Small intestine (tissue), 7 donors: ENCODE data around the gene NOCT. TPM values are rescaled to one million over a fixed set of nuclear protein-coding genes. Genes with fewer than 3 reads are reported as not detected.
A peak's percentile ranks its signal among the peaks of the same experiment; 100 is the strongest.
"Not testable (repeated sequence)": the region's sequence is repeated elsewhere in the genome, so short reads cannot be mapped to it uniquely, and the experiment has no call there.

Source experiments
- DNase-seq, 2 donors: peaks; one replicate each; pipeline versions ENCODE4 v3.0.0 to v3.0.0-alpha.2; 2013
- FAIRE-seq: peaks from 2 replicates; lab custom pipeline; 2012; peaks lifted over from hg19 to GRCh38; lab: Jason Lieb, UNC
- H3K27ac ChIP-seq, 3 donors: one replicate each; pipeline ENCODE4 v1.5.1; 2013; ENCODE audit warnings: low read length in 2 of 3, mild to moderate bottlenecking in 2 of 3, control low read depth in 1 of 3, inconsistent platforms in 1 of 3, low read depth in 1 of 3, moderate library complexity in 1 of 3
- H3K27me3 ChIP-seq, 3 donors: one replicate each; pipeline ENCODE4 v1.6.1; 2013; ENCODE audit warnings: low read length in 3 of 3, inconsistent platforms in 1 of 3; ENCODE audit not compliant: control insufficient read depth in 3 of 3, insufficient read depth in 3 of 3
- H3K36me3 ChIP-seq, 3 donors: one replicate each; pipeline ENCODE4 v1.6.1; 2013; ENCODE audit warnings: low read length in 3 of 3, inconsistent platforms in 1 of 3, low read depth in 1 of 3, mild to moderate bottlenecking in 1 of 3, moderate library complexity in 1 of 3; ENCODE audit not compliant: control insufficient read depth in 3 of 3, insufficient read depth in 2 of 3
- H3K4me1 ChIP-seq, 3 donors: one replicate each; pipeline ENCODE4 v1.6.1; 2013; ENCODE audit warnings: low read length in 2 of 3, inconsistent platforms in 1 of 3, low read depth in 1 of 3, mild to moderate bottlenecking in 1 of 3, moderate library complexity in 1 of 3; ENCODE audit not compliant: control insufficient read depth in 3 of 3, insufficient read depth in 2 of 3
- H3K4me3 ChIP-seq, 3 donors: one replicate each; pipeline ENCODE4 v1.5.1; 2013; ENCODE audit warnings: low read length in 3 of 3, control low read depth in 1 of 3, inconsistent platforms in 1 of 3, low read depth in 1 of 3, mild to moderate bottlenecking in 1 of 3, moderate library complexity in 1 of 3
- H3K9me3 ChIP-seq, 2 donors: one replicate each; pipeline ENCODE4 v1.6.1; 2013; ENCODE audit warnings: low read depth in 1 of 2, low read length in 1 of 2; ENCODE audit not compliant: control insufficient read depth in 2 of 2, insufficient read depth in 1 of 2
- WGBS, 3 donors: extraction: QIAGEN DNeasy Blood & Tissue Kit; methylation state at CpG; one replicate each; pipeline ENCODE4 v1.1.7; 2013; 5-methylcytosine and 5-hydroxymethylcytosine counted together
- polyA plus RNA-seq, 4 donors: library from polyadenylated mRNA; stranded (reverse) in 3 of 4; unstranded in 1 of 4; fragments of 200-250 nt in 3 of 4; fragments of 120-200 nt in 1 of 4; gene quantifications; one replicate each; pipeline versions ENCODE4 v1.2.1 to v1.2.3, GENCODE V29; 2013
- donor health status: healthy with polysubstance abuse.
- donor health status: control.
- donor health status: control.
- donor health status: Bipolar disorder and iron deficiency.
- donor health status: healthy.

NOCT gene
- polyA plus RNA-seq, 4 donors = 2.3 to 8.5 (median 4.7) TPM

DNA sequence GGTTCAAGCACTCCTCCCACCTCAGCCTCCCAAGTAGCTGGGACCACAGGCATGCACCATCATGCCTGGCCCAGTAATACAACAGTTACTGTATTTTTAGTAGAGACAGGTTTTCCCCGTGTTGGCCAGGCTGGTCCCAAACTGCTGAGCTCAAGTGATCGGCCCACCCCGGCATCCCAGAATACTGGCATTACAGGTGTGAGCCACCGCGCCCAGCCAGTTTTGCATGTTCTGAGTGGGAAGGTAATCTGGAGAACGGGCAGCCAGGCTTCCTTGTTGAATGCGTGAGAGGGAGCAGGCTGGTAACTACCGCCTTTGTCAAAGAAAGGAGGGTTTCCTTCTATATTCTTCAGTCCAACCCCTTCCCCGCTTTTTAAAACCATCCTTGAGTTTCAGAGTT is 9.1 kb downstream of the NOCT start:
- H3K27ac ChIP-seq = no peak overlapping the region
- H3K27me3 ChIP-seq = no peaks in the 10 kb centered on the region
- DNase-seq (no peak), FAIRE-seq (no peak)
- H3K4me3 ChIP-seq = no peak overlapping the region
- WGBS, 3 donors = 89 to 94% (median 89%) methylated on average over 9 of the region's 9 CpGs
- H3K4me1 ChIP-seq = peaks cover 0 to 4% (median 3%) of the 10 kb centered on the region in 3 donors
- peaks cover 0 to 7% (median 0%) of the 10 kb centered on the region in 3 donors for H3K36me3 ChIP-seq
- no peaks in the 10 kb centered on the region for H3K9me3 ChIP-seq

DNA sequence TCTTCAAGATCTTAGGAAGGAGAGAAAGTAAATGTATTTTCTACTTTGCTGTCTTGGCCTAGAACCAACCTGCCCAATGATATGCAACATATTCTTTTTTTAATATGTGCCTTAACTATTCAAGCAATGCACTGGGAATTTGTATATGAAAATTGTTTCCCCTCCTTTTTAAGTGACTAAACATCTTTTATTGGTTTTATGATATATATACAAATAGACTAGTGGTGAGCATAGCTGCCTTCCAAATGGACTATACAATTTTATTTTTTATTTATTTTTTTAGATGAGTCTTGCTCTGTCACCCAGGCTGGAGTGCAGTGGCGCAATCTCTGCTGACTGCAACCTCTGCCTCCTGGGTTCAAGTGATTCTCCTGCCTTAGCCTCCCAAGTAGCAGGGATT is 10.3 kb downstream of the NOCT start:
- peaks cover 0 to 7% (median 0%) of the 10 kb centered on the region in 3 donors for H3K36me3 ChIP-seq
- H3K27ac ChIP-seq = no peak overlapping the region
- DNase-seq (no peak), FAIRE-seq (no peak)
- H3K27me3 ChIP-seq = no peaks in the 10 kb centered on the region
- WGBS, 3 donors = 97 to 100% (median 100%) methylated on average over 1 of the region's 1 CpG
- H3K4me3 ChIP-seq = no peak overlapping the region
- H3K9me3 ChIP-seq = no peaks in the 10 kb centered on the region
- H3K4me1 ChIP-seq = no peaks in the 10 kb centered on the region

DNA sequence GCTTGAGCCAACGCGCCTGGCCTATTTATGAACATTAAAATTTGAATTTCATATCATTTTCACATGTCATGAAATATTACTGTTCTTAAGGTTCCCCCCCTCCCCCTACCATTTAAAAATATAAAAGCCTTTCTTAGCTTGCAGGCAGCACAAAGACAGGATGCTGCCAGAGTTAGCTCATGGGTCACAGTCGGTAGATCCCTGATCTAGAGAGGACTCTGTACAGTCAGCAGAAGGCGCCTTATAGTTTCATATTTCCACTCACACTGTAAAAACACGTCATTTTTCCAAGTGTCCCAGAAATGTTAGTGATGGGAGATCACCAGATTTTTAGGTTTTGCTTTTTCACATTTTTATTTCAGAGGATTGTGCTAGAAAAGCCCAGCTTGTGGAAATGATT is 12.2 kb downstream of the NOCT start:
- Histone ChIP-seq H3K4me3 (no peak overlapping the region), H3K27ac (no peak overlapping the region), H3K27me3 (no peaks in the 10 kb centered on the region), H3K4me1 (no peaks in the 10 kb centered on the region), H3K9me3 (no peaks in the 10 kb centered on the region), H3K36me3 (peaks cover 0 to 7% (median 0%) of the 10 kb centered on the region in 3 donors)
- DNase-seq = no peak
- WGBS, 3 donors = 87 to 95% (median 90%) methylated on average over 5 of the region's 5 CpGs
- no peak for FAIRE-seq

DNA sequence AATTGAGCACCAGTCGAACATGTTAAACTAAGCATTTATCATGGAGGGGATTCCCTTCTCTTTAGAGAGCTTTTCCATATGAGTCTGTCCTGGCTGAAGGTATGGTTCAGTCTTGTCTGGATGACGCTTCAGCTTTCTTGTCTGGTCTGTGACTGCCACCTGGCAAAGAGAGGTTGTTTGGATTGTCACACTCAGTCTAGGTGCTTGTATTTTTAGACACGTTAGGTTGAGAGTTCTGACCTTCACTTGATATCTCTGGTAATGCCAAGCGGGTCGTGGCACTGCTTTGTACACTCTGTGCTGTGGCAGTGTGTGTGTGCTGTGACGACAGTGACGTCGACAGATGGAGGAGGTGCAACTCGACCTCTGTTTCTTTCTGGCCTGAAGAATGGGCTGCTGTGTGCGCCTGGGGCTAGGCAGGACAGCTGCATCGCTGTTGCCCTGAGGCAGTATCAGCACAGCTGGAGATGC is 12.6 kb downstream of the NOCT start:
- H3K4me1 ChIP-seq = no peaks in the 10 kb centered on the region
- 77 to 87% (median 83%) methylated on average over 11 of the region's 11 CpGs for WGBS, 3 donors
- FAIRE-seq (no peak), DNase-seq (no peak)
- no peaks in the 10 kb centered on the region for H3K27me3 ChIP-seq
- peaks cover 0 to 7% (median 0%) of the 10 kb centered on the region in 3 donors for H3K36me3 ChIP-seq
- no peaks in the 10 kb centered on the region for H3K9me3 ChIP-seq
- no peak overlapping the region for H3K27ac ChIP-seq
- H3K4me3 ChIP-seq = no peak overlapping the region

DNA sequence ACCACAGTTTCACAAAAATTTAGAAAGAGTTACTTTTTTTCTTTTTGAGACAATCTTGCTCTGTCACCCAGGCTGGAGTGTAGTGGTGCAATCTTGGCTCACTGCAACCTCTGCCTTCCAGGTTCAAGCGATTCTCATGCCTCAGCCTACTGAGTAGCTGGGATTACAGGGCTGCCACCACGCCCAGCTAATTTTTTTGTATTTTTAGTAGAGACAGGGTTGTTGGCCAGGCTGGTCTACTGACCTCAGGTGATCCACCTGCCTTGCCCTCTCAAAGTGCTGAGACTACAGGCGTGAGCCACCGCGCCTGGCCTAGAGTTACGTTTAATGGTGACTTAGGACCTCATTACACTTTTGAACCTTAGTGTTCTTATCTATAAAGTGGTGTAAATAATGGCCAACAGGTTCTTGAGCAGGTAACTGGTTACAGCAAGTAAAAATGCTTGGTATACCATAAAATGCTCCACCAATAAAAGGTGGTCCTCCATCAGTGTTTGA is 14.3 kb downstream of the NOCT start:
- not testable (repeated sequence) for FAIRE-seq, H3K4me1 ChIP-seq, H3K27ac ChIP-seq, H3K36me3 ChIP-seq, H3K27me3 ChIP-seq, H3K9me3 ChIP-seq, H3K4me3 ChIP-seq
- WGBS, 3 donors = 44 to 80% (median 74%) methylated on average over 6 of the region's 6 CpGs
- peak in 1 of 2 donors; percentile 71 for DNase-seq

DNA sequence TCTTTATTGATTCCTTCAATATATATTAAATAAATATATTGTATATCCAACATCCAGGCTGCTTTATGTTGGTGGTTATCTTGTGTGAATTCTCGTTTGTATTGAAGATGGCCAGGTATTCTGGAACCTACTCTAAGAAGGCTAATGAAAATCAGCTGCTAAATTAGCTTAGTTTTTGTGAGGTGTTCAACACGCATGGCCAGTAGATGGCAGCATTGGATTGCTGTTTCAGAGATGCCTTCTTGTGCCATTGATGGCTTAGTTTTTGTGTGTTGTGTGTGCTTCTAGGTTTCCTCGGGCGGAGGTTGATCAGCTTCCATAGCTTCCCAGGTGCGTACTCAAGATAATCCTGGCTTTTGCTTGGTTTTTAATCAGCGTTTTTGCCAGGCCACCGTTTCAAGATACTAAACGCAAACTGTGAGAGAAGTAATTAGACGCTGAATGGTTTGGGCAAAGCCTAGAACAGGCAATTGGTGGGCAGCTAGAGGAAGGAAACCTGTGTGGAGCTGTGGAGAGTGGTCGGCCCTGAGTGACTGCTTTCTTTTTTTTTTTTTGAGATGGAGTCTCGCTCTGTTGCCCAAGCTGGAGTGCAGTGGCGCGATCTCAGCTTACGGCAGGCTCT is 15.1 kb downstream of the NOCT start:
- FAIRE-seq (no peak), DNase-seq (peak; percentile 85 to 88)
- Histone ChIP-seq H3K27me3 (no peaks in the 10 kb centered on the region), H3K36me3 (peaks cover 0 to 9% (median 0%) of the 10 kb centered on the region in 3 donors), H3K27ac (no peak overlapping the region), H3K4me3 (no peak overlapping the region), H3K4me1 (no peaks in the 10 kb centered on the region), H3K9me3 (no peaks in the 10 kb centered on the region)
- 33 to 44% (median 41%) methylated on average over 13 to 14 of the region's 14 CpGs for WGBS, 3 donors

DNA sequence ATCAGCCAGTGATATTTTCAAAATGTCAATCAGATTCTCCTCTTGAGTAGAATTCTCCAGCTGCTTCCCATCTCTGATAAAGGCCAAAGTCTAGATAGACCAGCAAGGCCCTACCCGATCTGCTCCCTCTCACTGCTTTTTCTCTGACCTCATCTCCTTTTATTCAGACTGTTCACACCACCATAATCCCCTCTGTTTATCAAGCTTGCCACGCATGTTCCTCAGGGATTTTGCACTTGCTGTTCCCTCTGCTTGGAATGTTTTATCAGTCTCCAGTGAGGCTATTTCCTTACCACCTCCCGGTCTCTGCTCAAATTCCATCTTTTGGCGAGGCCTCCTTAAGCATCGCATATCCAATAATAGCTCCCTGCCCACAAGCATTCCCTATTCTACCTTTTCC is 20.1 kb downstream of the NOCT start:
- Histone ChIP-seq H3K36me3 (peaks cover 0 to 13% (median 3%) of the 10 kb centered on the region in 3 donors), H3K27ac (no peak overlapping the region), H3K27me3 (no peaks in the 10 kb centered on the region), H3K4me3 (no peak overlapping the region), H3K4me1 (no peaks in the 10 kb centered on the region), H3K9me3 (no peaks in the 10 kb centered on the region)
- FAIRE-seq = no peak
- DNase-seq = no peak
- 80 to 82% (median 82%) methylated on average over 5 of the region's 5 CpGs for WGBS, 3 donors

DNA sequence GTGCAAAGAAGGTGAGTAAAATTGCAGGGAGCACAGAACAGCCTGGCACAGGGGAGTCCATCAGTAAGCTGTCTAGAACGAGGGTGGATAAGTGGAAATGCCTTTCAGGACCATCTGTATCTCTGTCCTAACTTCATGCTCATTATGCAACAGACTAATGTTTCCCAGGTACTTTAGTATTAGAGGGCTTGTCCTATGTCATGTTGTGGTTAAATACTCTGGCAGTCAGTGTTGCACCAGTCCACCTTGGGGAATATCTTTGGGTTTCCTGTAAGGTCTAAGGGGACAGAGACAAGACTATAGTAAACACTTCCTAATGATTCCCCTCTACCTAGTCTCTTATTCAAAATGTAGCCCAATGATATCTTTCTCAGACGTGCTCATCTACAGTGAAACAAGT is 21.3 kb downstream of the NOCT start:
- no peaks in the 10 kb centered on the region for H3K9me3 ChIP-seq
- no peaks in the 10 kb centered on the region for H3K27me3 ChIP-seq
- no peak overlapping the region for H3K4me3 ChIP-seq
- H3K36me3 ChIP-seq = peaks cover 0 to 13% (median 3%) of the 10 kb centered on the region in 3 donors
- no peak for FAIRE-seq
- WGBS, 3 donors = 70 to 95% (median 91%) methylated on average over 2 of the region's 2 CpGs
- no peaks in the 10 kb centered on the region for H3K4me1 ChIP-seq
- no peak for DNase-seq
- no peak overlapping the region for H3K27ac ChIP-seq
